HUES6 (cell line): ENCODE results near the gene CYB5R3.
A peak's percentile ranks its signal among the peaks of the same experiment; 100 is the strongest.
"Not testable (repeated sequence)": the region's sequence is repeated elsewhere in the genome, so short reads cannot be mapped to it uniquely, and the experiment has no call there.

Experiments used
- H3K27ac ChIP-seq: 2 replicates; pipeline ENCODE4 v1.7.0; 2013; ENCODE audit warnings: low read depth, mild to moderate bottlenecking, low read length, inconsistent platforms
- H3K27me3 ChIP-seq: 2 replicates; pipeline ENCODE4 v1.6.1; 2013; ENCODE audit warnings: low read length; ENCODE audit not compliant: control insufficient read depth, insufficient read depth
- H3K36me3 ChIP-seq: 2 replicates; pipeline ENCODE4 v1.6.1; 2013; ENCODE audit warnings: low read length; ENCODE audit not compliant: control insufficient read depth, insufficient read depth
- H3K4me1 ChIP-seq: 2 replicates; pipeline ENCODE4 v1.6.1; 2013; ENCODE audit warnings: low read length; ENCODE audit not compliant: control insufficient read depth, insufficient read depth
- H3K4me3 ChIP-seq: 2 replicates; pipeline ENCODE4 v1.5.1; 2013; ENCODE audit warnings: low read depth, low read length
- H3K9ac ChIP-seq: one replicate; pipeline ENCODE4 v1.6.1; 2013; ENCODE audit warnings: mild to moderate bottlenecking, low read length
- H3K9me3 ChIP-seq: 2 replicates; pipeline ENCODE4 v1.6.1; 2013; ENCODE audit warnings: low read depth, low read length; ENCODE audit not compliant: control insufficient read depth, insufficient read depth

The CYB5R3 gene

GRCh38 chr22:42586381-42586780 is 62.8 kb downstream of the CYB5R3 start:
- Histone ChIP-seq H3K9me3 (no peaks in the 10 kb centered on the region), H3K4me3 (no peak overlapping the region), H3K27ac (no peak overlapping the region), H3K36me3 (peaks cover 80% of the 10 kb centered on the region), H3K9ac (no peak overlapping the region), H3K4me1 (peaks cover 6% of the 10 kb centered on the region; the same call in 1 of the 2 replicates), H3K27me3 (no peaks in the 10 kb centered on the region)

- H3K27ac ChIP-seq = no peak overlapping the region
- peaks cover 70% of the 10 kb centered on the region for H3K36me3 ChIP-seq
- no peaks in the 10 kb centered on the region for H3K27me3 ChIP-seq
- H3K9ac ChIP-seq = no peak overlapping the region
- H3K9me3 ChIP-seq = no peaks in the 10 kb centered on the region
- H3K4me3 ChIP-seq = no peak overlapping the region
- H3K4me1 ChIP-seq = peaks cover 6% of the 10 kb centered on the region; the same call in 1 of the 2 replicates
Measured at GRCh38 chr22:42585096-42585495, 64.1 kb downstream of the CYB5R3 start.

DNA sequence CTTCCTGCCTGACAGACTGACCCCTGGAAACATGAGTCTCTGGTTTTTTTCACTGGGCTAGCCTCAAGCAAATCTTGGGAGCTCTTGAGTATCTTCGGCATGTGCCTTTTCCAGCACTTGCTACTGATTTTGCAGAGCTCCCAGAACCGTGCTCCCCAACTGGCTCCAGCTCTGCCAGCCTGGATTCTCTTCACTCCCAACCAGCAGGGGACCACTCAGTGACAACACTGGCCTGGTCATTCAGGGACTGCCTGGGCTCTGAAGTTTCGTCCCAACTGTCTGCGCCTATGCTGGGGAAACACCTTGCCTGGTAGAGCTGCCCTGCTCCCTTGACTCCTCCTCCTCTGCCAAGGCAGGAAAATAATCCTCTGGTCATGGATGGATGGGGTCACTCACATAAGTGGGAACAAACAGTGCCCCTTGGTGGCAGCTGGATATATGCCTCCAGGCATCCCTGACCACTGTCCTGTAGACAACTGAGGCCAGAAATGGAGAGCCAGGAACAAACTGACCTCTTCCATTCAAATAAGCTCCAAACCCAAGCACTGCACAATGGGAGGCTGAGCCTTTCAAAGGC is 64.7 kb downstream of the CYB5R3 start:
- H3K9me3 ChIP-seq = no peaks in the 10 kb centered on the region
- H3K4me1 ChIP-seq = peaks cover 6% of the 10 kb centered on the region; the same call in 1 of the 2 replicates
- peaks cover 69% of the 10 kb centered on the region for H3K36me3 ChIP-seq
- no peaks in the 10 kb centered on the region for H3K27me3 ChIP-seq
- H3K4me3 ChIP-seq = no peak overlapping the region
- no peak overlapping the region for H3K27ac ChIP-seq
- no peak overlapping the region for H3K9ac ChIP-seq

- no peak overlapping the region for H3K4me3 ChIP-seq
- H3K36me3 ChIP-seq = peaks cover 67% of the 10 kb centered on the region
- no peaks in the 10 kb centered on the region for H3K27me3 ChIP-seq
- H3K27ac ChIP-seq = no peak overlapping the region
- H3K9me3 ChIP-seq = no peaks in the 10 kb centered on the region
- peaks cover 6% of the 10 kb centered on the region; the same call in 1 of the 2 replicates for H3K4me1 ChIP-seq
- no peak overlapping the region for H3K9ac ChIP-seq
Measured at GRCh38 chr22:42582987-42583386, 66.2 kb downstream of the CYB5R3 start.

DNA sequence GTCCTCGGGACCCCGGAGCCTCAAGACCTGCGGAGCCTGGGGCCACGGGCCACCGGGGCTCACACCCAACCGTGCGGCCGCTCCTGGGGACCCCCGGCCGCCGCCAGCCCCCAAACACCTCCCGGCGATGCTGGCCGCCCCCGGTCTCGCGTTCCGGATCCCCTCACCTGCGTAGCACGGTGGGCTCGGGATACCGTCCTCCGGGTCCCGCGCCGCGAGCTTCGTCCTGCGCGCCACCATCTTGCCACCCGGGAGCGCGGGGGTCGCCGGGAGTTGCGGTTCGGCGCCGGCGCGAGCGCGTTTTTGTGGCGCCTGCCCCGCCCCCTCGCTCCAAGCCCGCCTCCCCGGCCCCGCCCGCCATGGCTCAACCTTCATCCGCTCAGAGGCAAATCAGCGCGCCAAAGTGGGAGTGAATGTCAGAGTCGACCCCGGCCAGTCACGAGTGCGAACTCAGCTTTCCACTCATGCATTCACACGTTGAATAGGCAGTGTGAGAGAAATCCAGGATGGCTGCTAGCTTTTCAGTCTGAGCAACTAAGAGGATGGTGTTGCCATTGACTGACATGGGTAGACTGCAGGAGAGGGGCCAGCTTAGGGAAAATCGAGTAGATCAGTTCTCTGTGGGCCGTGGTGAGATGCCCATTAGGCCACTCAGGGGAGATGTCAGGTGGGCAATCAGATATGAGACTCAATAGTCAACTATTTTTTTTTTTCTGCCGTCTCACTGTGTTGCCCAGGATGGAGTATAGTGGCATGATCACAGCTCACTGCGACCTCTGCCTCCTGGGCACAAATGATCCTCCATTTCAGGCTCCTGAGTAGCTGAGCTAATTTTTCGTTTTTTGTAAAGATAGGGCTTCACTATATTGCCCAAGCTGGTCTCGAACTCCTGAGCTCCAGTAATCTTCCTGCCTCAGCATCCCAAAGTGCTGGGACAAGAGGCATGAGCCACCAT is 67.2 kb downstream of the CYB5R3 start:
- Histone ChIP-seq H3K4me1 (peaks cover 6% of the 10 kb centered on the region; the same call in 1 of the 2 replicates), H3K9ac (peak overlapping the region; percentile 96), H3K36me3 (peaks cover 68% of the 10 kb centered on the region), H3K27ac (peak overlapping the region; percentile 85; the same call in 1 of the 2 replicates), H3K27me3 (no peaks in the 10 kb centered on the region), H3K4me3 (peak overlapping the region; percentile 85), H3K9me3 (no peaks in the 10 kb centered on the region)

GRCh38 chr22:42581194-42581761 is 67.9 kb downstream of the CYB5R3 start:
- not testable (repeated sequence) for H3K4me1 ChIP-seq
- H3K36me3 ChIP-seq = peaks cover 62% of the 10 kb centered on the region
- H3K27ac ChIP-seq = peak overlapping the region; percentile 85; the same call in 1 of the 2 replicates

DNA sequence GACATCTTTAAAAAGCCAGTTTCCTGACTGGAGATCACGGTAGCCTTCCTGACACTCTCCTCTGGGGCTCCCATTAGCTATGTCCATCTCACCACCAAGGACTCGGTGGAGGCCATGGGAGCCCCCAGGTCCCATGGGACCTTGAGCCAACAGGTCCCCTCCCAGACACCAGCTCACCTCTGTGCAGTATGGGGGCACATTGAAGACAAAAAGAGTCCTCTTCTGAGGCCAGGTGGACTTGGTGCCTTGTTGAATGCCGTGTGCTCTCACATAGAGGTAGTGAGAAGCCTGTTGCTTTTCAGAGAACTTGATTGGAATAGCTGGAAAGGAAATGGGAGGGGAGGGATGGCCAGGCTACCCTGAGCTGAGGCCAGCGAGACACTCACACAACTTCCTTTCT is 69.2 kb downstream of the CYB5R3 start:
- not testable (repeated sequence) for H3K4me1 ChIP-seq, H3K9me3 ChIP-seq, H3K9ac ChIP-seq, H3K27me3 ChIP-seq, H3K27ac ChIP-seq, H3K4me3 ChIP-seq
- H3K36me3 ChIP-seq = peaks cover 55% of the 10 kb centered on the region

More at GRCh38 chr22:42581194-42581761, 67.9 kb downstream of the CYB5R3 start:
- Histone ChIP-seq H3K4me3 (peak overlapping the region; percentile 85), H3K9ac (peak overlapping the region; percentile 96)
- not testable (repeated sequence) for H3K27me3 ChIP-seq, H3K9me3 ChIP-seq

DNA sequence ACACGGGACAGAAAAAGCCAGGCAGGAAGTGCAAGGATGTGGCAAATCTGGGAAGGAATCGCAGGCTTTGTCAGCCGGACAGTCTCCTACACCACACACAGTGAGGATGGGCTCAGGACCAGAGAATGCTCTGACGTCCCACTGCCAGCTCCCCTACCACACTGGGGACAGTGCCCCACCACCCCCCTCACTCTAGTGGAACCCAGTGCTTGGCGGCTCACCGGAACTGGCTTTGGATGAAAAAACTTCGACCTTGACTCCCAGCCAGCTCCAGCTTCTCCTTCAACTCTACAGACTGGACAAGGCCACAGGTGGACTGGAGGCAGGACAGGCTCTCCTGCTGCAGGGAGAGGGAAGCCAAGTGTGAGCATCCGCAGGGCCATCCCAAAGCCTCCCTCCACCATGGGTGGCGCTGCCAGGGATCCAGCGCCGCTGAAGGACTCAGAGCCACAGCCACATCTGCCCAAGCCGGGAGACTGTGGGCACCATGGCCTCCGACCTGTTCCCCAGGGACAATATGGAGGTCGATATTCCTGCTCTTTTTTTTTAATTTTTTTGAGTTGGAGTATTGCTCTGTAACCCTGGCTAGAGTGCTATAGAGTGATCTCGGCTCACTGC is 71.5 kb downstream of the CYB5R3 start:
- no peak overlapping the region for H3K4me3 ChIP-seq
- H3K9ac ChIP-seq = no peak overlapping the region
- H3K4me1 ChIP-seq = peaks cover 6% of the 10 kb centered on the region; the same call in 1 of the 2 replicates
- peaks cover 49% of the 10 kb centered on the region for H3K36me3 ChIP-seq
- no peak overlapping the region for H3K27ac ChIP-seq
- no peaks in the 10 kb centered on the region for H3K9me3 ChIP-seq
- H3K27me3 ChIP-seq = no peaks in the 10 kb centered on the region

DNA sequence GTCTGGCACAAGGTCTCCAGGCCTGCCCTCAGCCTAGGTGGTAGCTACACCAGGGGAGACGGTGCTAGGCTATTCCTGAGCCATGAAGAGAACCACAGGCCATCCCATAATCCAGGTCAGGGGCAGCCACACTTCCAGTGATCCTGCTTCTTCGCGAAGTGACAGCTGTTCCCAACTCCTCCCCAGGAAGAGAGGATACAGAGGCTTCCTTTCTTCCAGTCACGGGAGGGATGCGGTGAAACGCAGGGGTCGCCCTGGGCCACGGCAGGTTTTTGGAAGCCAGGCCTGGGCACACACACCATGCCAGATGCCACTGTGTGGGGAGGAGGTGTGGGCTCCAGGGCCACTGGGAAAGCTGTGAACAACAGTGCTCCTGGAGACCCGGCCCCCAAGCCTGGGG is 72.1 kb downstream of the CYB5R3 start:
- H3K36me3 ChIP-seq = peaks cover 53% of the 10 kb centered on the region

GRCh38 chr22:42575996-42576574 is 73.1 kb downstream of the CYB5R3 start:
- not testable (repeated sequence) for H3K9me3 ChIP-seq, H3K27me3 ChIP-seq, H3K9ac ChIP-seq, H3K27ac ChIP-seq, H3K4me3 ChIP-seq, H3K4me1 ChIP-seq
- peaks cover 56% of the 10 kb centered on the region for H3K36me3 ChIP-seq

More for the DNA sequence above, 72.1 kb downstream of the CYB5R3 start:
- not testable (repeated sequence) for H3K27me3 ChIP-seq, H3K27ac ChIP-seq, H3K4me1 ChIP-seq, H3K4me3 ChIP-seq, H3K9me3 ChIP-seq, H3K9ac ChIP-seq
